PC-9 (cell line): ENCODE measurements around the gene CNN2. TPM values are rescaled to one million over a fixed set of nuclear protein-coding genes. Genes with fewer than 3 reads are reported as not detected.

Experiments
- BruUV-seq: library from RNA; stranded (reverse); fragments of 400-500 nt; replicated peaks from 2 replicates; lab custom pipeline; 2021; lab: Mats Ljungman, UMichigan
- CTCF ChIA-PET: fragments of 300-600 bp; sonication (Branson Sonifier 250); formaldehyde crosslinking; loops from one replicate; lab custom pipeline; 2022; ENCODE audit warnings: antibody characterized with exemption; lab: Charles Lee
- POLR2A ChIA-PET: fragments of 300-600 bp; sonication (Branson Sonifier 250); formaldehyde crosslinking; loops from one replicate; lab custom pipeline; 2022; ENCODE audit warnings: antibody characterized with exemption; ENCODE audit not compliant: unreplicated experiment; lab: Charles Lee
- DNase-seq, 2 experiments: peaks; one replicate each; pipeline versions ENCODE4 v3.0.0 to v3.0.0-alpha.2; 2015 to 2022; ENCODE audit warnings: mixed read lengths in 1 of 2
- H2AFZ ChIP-seq: fragments of 200-600 bp; sonication (generic); 2 replicates; pipeline ENCODE4 v1.8.1; 2017; ENCODE audit warnings: antibody characterized with exemption
- H3F3A ChIP-seq: fragments of 200-600 bp; sonication (generic); 2 replicates; pipeline ENCODE4 v1.8.1; 2017; ENCODE audit warnings: antibody characterized with exemption, mild to moderate bottlenecking, low read depth; ENCODE audit not compliant: insufficient read depth
- H3K27ac ChIP-seq: fragments of 200-600 bp; sonication (generic); 2 replicates; pipeline ENCODE4 v1.6.1; 2016; ENCODE audit warnings: mixed run types
- H3K27me3 ChIP-seq: fragments of 200-600 bp; sonication (generic); 2 replicates; pipeline ENCODE4 v1.6.1; 2016; ENCODE audit warnings: low read depth, mixed run types; ENCODE audit not compliant: insufficient read depth
- H3K36me3 ChIP-seq: fragments of 200-600 bp; sonication (generic); 2 replicates; pipeline ENCODE4 v1.6.1; 2016; ENCODE audit warnings: low read depth, mixed run types
- H3K4me1 ChIP-seq: fragments of 200-600 bp; sonication (generic); replicated peaks from 2 replicates; pipeline ENCODE4 v1.6.1; 2016; ENCODE audit warnings: mixed run types; ENCODE audit not compliant: insufficient read depth
- H3K4me2 ChIP-seq: fragments of 200-600 bp; sonication (generic); 2 replicates; pipeline ENCODE4 v1.6.1; 2017; ENCODE audit warnings: mixed run types
- H3K4me3 ChIP-seq: fragments of 200-600 bp; sonication (generic); 2 replicates; pipeline ENCODE4 v1.6.1; 2016; ENCODE audit warnings: mixed run types
- H3K79me2 ChIP-seq: fragments of 200-600 bp; sonication (generic); 2 replicates; pipeline ENCODE4 v1.6.1; 2017; ENCODE audit warnings: low read depth, mixed run types
- H3K9me2 ChIP-seq: fragments of 200-600 bp; sonication (generic); 2 replicates; pipeline ENCODE4 v1.8.1; 2017; ENCODE audit warnings: mild to moderate bottlenecking; ENCODE audit not compliant: insufficient read depth
- H3K9me3 ChIP-seq: fragments of 200-600 bp; sonication (generic); 2 replicates; pipeline ENCODE4 v1.8.1; 2016; ENCODE audit warnings: low read depth; ENCODE audit not compliant: insufficient read depth
- H4K20me1 ChIP-seq: fragments of 200-600 bp; sonication (generic); 2 replicates; pipeline ENCODE4 v1.8.1; 2017; ENCODE audit not compliant: insufficient read depth
- EZH2 ChIP-seq: fragments of 200-600 bp; sonication (generic); IDR thresholded peaks from 2 replicates; pipeline ENCODE4 v1.8.0; 2017; ENCODE audit warnings: antibody characterized with exemption, low read depth
- intact Hi-C: fragments of 100-400 bp; cut with micrococcal nuclease; formaldehyde crosslinking; loops from one replicate; pipeline ENCODE4 v1.10.0; 2022; ENCODE audit not compliant: unreplicated experiment
- total RNA-seq: library from RNA; stranded (reverse); gene quantifications from 2 replicates; pipeline ENCODE4 v1.2.3, GENCODE V29; 2021
- TF ChIP-seq, protein P1 (sequence below): fragments of 200-600 bp; sonication (generic); conservative IDR thresholded peaks from 2 replicates; pipeline ENCODE4 v1.6.1; 2017; ENCODE audit warnings: mixed run types, antibody characterized with exemption, mild to moderate bottlenecking, moderate library complexity

Gene CNN2
- total RNA-seq, 1 experiment from 2014 or later: 206 TPM

DNA sequence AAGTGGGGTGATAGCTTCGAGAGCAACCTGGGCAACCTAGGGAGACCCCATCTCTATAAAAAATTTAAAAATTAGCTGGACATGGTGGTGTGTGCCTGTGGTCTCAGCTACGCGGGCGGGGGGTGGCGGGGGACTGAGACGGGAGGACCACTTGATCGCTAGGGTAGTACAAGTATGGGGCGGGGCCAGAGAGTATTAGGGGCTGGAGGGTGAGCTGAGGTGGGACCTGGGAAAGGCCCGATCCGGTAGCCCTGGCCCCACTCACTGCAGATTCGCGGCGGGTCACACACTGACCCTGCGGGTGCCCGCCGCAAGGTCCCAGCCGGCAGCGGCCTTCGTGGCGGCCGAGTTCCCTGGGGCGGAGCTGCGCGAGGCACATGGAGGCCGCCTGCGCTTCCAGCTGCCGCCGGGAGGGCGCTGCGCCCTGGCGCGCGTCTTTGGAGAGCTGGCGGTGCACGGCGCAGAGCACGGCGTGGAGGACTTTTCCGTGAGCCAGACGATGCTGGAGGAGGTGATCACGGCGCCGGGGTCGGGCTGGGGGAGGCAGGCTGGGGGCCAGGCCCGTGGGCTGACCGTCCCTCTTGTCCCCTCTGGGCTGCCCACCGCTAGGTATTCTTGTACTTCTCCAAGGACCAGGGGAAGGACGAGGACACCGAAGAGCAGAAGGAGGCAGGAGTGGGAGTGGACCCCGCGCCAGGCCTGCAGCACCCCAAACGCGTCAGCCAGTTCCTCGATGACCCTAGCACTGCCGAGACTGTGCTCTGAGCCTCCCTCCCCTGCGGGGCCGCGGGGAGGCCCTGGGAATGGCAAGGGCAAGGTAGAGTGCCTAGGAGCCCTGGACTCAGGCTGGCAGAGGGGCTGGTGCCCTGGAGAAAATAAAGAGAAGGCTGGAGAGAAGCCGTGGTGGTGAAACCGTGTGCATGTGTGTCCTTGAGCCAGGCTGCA lies 38.5 kb downstream of the CNN2 start:
- Histone ChIP-seq H4K20me1 (no peaks in the 10 kb centered on the region), H3K4me1 (peaks cover 19% of the 10 kb centered on the region), H3K27ac (peak overlapping the region; percentile 57), H3K4me3 (peak overlapping the region; percentile 15; the same call in 1 of the 2 replicates), H2AFZ (no peak overlapping the region), H3K27me3 (no peaks in the 10 kb centered on the region), H3F3A (peaks cover 30% of the 10 kb centered on the region), H3K79me2 (no peaks in the 10 kb centered on the region), H3K9me2 (no peaks in the 10 kb centered on the region), H3K36me3 (no peaks in the 10 kb centered on the region), H3K9me3 (no peaks in the 10 kb centered on the region), H3K4me2 (peak overlapping the region; percentile 97)
- BruUV-seq: no TSS peak
- CTCF ChIA-PET: interaction anchor here (0.6 kb wide), 1 partner anchor 34 kb away, joined by 16 read pairs; no protein-coding TSS in a partner anchor
- TF ChIP-seq, protein P1, sequence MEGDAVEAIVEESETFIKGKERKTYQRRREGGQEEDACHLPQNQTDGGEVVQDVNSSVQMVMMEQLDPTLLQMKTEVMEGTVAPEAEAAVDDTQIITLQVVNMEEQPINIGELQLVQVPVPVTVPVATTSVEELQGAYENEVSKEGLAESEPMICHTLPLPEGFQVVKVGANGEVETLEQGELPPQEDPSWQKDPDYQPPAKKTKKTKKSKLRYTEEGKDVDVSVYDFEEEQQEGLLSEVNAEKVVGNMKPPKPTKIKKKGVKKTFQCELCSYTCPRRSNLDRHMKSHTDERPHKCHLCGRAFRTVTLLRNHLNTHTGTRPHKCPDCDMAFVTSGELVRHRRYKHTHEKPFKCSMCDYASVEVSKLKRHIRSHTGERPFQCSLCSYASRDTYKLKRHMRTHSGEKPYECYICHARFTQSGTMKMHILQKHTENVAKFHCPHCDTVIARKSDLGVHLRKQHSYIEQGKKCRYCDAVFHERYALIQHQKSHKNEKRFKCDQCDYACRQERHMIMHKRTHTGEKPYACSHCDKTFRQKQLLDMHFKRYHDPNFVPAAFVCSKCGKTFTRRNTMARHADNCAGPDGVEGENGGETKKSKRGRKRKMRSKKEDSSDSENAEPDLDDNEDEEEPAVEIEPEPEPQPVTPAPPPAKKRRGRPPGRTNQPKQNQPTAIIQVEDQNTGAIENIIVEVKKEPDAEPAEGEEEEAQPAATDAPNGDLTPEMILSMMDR: peak; percentile 62; the same call in 1 of the 2 replicates
- no peak for TF ChIP-seq EZH2
- DNase-seq: peak in 1 of 2 experiments; percentile 54
- POLR2A ChIA-PET: interaction anchor here (0.6 kb wide), 5 partner anchors 38 to 188 kb away, joined by 3 to 27 read pairs (median 4); partner anchors contain the start of gene CNN2
- intact Hi-C loops: loop anchor here (5.0 kb wide), 1 partner anchor 37 kb away; the partner anchor contains the start of gene GPX4

DNA sequence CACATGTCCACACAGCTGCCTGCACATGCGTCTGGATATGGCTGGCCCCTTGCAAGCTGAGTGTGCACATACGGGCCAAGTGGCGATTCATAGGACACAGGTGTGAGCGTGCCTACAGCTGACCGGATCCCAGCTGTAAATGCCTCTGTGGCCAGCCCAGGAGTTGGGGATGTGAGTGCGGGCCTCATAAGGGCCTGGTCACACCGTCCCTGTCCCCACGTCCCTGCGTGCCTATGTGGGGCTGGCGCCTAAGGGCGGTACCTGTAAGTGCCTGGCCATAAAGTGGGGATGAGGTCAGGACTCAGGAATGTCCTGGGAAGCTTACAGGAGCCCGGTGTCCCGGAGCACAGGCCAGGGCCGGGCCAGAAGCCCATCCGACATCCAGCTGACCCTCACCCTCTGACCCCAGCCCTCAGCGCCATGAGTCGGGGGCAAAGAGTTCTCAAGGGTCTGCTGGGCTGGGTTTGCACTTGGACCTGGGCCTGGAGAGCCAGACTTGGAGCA lies 39.2 kb downstream of the CNN2 start:
- Histone ChIP-seq H3K9me2 (no peaks in the 10 kb centered on the region), H3K9me3 (no peaks in the 10 kb centered on the region), H3K79me2 (no peaks in the 10 kb centered on the region), H2AFZ (no peak overlapping the region), H3K4me1 (peaks cover 19% of the 10 kb centered on the region), H3K36me3 (no peaks in the 10 kb centered on the region), H4K20me1 (no peaks in the 10 kb centered on the region), H3K27me3 (no peaks in the 10 kb centered on the region), H3F3A (peaks cover 30% of the 10 kb centered on the region), H3K27ac (peak overlapping the region; percentile 57), H3K4me2 (peak overlapping the region; percentile 97), H3K4me3 (peak overlapping the region; percentile 71; the same call in 1 of the 2 replicates)
- intact Hi-C loops: loop anchor here (5.0 kb wide), 1 partner anchor 37 kb away; the partner anchor contains the start of gene GPX4
- peak; percentile 71 to 77 for DNase-seq
- BruUV-seq: no TSS peak
- POLR2A ChIA-PET: interaction anchor here (0.5 to 0.6 kb wide), 2 partner anchors 38 to 203 kb away, joined by 3 to 27 read pairs; partner anchors contain the start of gene CIRBP
- CTCF ChIA-PET: no interaction called here
- TF ChIP-seq, protein P1: no peak
- no peak for TF ChIP-seq EZH2

DNA sequence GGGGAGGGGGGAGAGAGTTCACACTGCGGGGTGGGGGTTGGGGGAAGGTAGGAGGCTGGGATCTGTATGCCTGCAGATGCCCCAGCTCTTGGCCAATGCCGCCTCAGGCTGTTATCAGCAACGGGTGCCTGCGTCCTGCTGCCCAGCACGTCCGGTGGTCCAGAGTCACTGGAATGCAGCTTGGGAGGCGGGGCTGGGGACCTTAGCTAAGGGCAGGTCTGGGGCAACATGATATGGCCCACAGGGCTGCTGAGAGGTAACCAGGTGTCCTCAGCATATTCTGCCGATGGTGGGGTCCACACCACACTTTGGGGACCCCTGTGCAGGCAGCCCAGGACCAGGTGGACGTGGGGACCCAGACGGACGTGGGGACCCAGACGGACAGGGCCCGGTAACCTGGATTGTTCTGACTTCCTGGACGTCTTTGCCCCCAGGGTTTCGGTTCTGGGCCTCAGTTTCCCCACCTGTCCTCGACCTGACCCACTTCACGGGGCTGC lies 39.9 kb downstream of the CNN2 start:
- POLR2A ChIA-PET: interaction anchor here (0.5 kb wide), 1 partner anchor 203 kb away, joined by 3 read pairs; the partner anchor contains the start of gene CIRBP
- peak overlapping the region; percentile 57 for H3K27ac ChIP-seq

More for the DNA sequence above, 39.9 kb downstream of the CNN2 start:
- H3K4me3 ChIP-seq: peak overlapping the region; percentile 71
- intact Hi-C loops: loop anchor here (5.0 kb wide), 1 partner anchor 36 kb away; the partner anchor contains the start of gene GPX4
- no peaks in the 10 kb centered on the region for H3K9me3 ChIP-seq
- no peaks in the 10 kb centered on the region for H3K9me2 ChIP-seq
- BruUV-seq: no TSS peak
- H3K27me3 ChIP-seq: no peaks in the 10 kb centered on the region
- H3K36me3 ChIP-seq: no peaks in the 10 kb centered on the region
- H4K20me1 ChIP-seq: no peaks in the 10 kb centered on the region
- no peak overlapping the region for H2AFZ ChIP-seq
- no peaks in the 10 kb centered on the region for H3K79me2 ChIP-seq
- CTCF ChIA-PET: no interaction called here
- DNase-seq: peak; percentile 77 to 81
- peak overlapping the region; percentile 97 for H3K4me2 ChIP-seq
- peaks cover 30% of the 10 kb centered on the region for H3F3A ChIP-seq
- no peak for TF ChIP-seq EZH2
- TF ChIP-seq, protein P1: no peak
- peaks cover 19% of the 10 kb centered on the region for H3K4me1 ChIP-seq
